T1000 (cell line): Measurements from ENCODE around the gene CYP2C9.

Experiments used
- DNase-seq: peaks from one replicate; lab custom pipeline; 2025; ENCODE audit warnings: mixed read lengths; lab: John Stamatoyannopoulos, UW

Gene CYP2C9

GRCh38 chr10:95039281-95039680 is 100.8 kb downstream of the CYP2C9 start:
- no peak for DNase-seq
